Suprapubic skin (tissue), 4 donors: ENCODE data around the gene CRYBB3. TPM values are rescaled to one million over a fixed set of nuclear protein-coding genes. Genes with fewer than 3 reads are reported as not detected.
"Not testable (repeated sequence)": the region's sequence is repeated elsewhere in the genome, so short reads cannot be mapped to it uniquely, and the experiment has no call there.

Source experiments
- DNase-seq, 2 donors: peaks; one replicate each; pipeline ENCODE4 v3.0.0-alpha.2; 2019; ENCODE audit warnings: low spot score in 2 of 2
- H3K27ac ChIP-seq: fragments of 200-600 bp; sonication (generic); one replicate; pipeline ENCODE4 v1.5.1; 2019
- H3K27me3 ChIP-seq: fragments of 200-600 bp; sonication (generic); one replicate; pipeline ENCODE4 v1.5.1; 2019
- H3K36me3 ChIP-seq: fragments of 200-600 bp; sonication (generic); one replicate; pipeline ENCODE4 v1.5.1; 2019
- H3K4me1 ChIP-seq: fragments of 200-600 bp; sonication (generic); one replicate; pipeline ENCODE4 v1.5.1; 2019
- H3K4me3 ChIP-seq: fragments of 200-600 bp; sonication (generic); one replicate; pipeline ENCODE4 v1.5.1; 2019; ENCODE audit warnings: mild to moderate bottlenecking
- H3K9me3 ChIP-seq: fragments of 200-600 bp; sonication (generic); one replicate; pipeline ENCODE4 v1.5.1; 2019
- EP300 ChIP-seq: sonication (generic); formaldehyde crosslinking; IDR thresholded peaks from one replicate; pipeline ENCODE4 v1.6.1; 2017; ENCODE audit warnings: antibody characterized with exemption
- POLR2A ChIP-seq, 2 donors: fragments of 450-650 bp; IDR thresholded peaks; one replicate each; pipeline ENCODE4 v1.6.1; 2017; ENCODE audit warnings: antibody characterized with exemption in 2 of 2, mild to moderate bottlenecking in 2 of 2, moderate library complexity in 2 of 2
- POLR2AphosphoS5 ChIP-seq, 3 donors: sonication (generic); formaldehyde crosslinking; IDR thresholded peaks; one replicate each; pipeline ENCODE4 v1.6.1; 2017; ENCODE audit warnings: antibody characterized with exemption in 3 of 3
- WGBS: methylation state at CpG from one replicate; pipeline ENCODE4 v1.1.5; 2018; 5-methylcytosine and 5-hydroxymethylcytosine counted together
- total RNA-seq, 4 donors: library from RNA; depleted of rRNA; stranded (reverse); fragments of >200 nt; gene quantifications; one replicate each; pipeline ENCODE4 v1.1.0, GENCODE V29; 2016
- TF ChIP-seq, protein P1 (sequence below), 2 donors: fragments of 200-600 bp in 1 of 2; fragments of 450-650 bp in 1 of 2; sonication (generic) in 1 of 2; IDR thresholded peaks; one replicate each; pipeline ENCODE4 v1.5.1; 2016 to 2019; ENCODE audit warnings: antibody characterized with exemption in 2 of 2, mild to moderate bottlenecking in 1 of 2, moderate library complexity in 1 of 2

Gene CRYBB3
- total RNA-seq, 4 donors from 2014 or later: not detected

DNA sequence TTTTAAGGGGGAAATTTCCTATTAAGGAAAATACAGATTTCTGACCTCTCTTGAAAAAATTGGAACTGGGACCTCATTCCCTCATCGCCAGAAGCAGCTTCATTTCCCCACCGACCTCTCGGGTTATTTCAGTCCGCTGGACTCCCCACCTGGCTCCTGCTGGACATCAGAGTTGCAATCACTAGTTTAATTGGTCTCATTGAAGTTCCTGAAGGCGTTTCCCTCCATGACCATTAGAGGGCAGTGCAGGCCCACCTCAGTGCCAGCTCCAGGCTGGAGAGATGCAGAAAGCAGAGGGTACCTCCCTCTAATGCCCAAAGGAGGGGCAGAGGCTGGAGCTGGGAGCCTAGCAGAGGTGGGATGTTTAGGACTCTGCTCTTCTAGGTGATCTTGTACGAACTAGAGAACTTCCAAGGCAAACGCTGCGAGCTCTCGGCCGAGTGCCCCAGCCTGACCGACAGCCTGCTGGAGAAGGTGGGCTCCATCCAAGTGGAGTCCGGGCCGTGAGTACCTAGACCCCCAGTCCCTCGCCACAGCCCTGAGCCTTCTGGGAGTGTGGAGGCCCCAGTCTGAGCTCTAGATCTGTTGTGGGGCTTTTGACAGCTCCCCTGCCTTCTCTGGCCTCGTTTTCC, 2.7 kb downstream of the CRYBB3 start:
- no peak for DNase-seq
- Histone ChIP-seq H3K36me3 (no peaks in the 10 kb centered on the region), H3K4me1 (no peaks in the 10 kb centered on the region), H3K27ac (no peak overlapping the region), H3K4me3 (no peak overlapping the region), H3K27me3 (no peaks in the 10 kb centered on the region), H3K9me3 (no peaks in the 10 kb centered on the region)
- WGBS: 55% methylated on average over 14 of the region's 15 CpGs
- TF ChIP-seq EP300 (no peak), POLR2A (IDR thresholded peaks at IDR 0.05) (no peak), POLR2AphosphoS5 (IDR thresholded peaks at IDR 0.05) (no peak)
- TF ChIP-seq, protein P1, sequence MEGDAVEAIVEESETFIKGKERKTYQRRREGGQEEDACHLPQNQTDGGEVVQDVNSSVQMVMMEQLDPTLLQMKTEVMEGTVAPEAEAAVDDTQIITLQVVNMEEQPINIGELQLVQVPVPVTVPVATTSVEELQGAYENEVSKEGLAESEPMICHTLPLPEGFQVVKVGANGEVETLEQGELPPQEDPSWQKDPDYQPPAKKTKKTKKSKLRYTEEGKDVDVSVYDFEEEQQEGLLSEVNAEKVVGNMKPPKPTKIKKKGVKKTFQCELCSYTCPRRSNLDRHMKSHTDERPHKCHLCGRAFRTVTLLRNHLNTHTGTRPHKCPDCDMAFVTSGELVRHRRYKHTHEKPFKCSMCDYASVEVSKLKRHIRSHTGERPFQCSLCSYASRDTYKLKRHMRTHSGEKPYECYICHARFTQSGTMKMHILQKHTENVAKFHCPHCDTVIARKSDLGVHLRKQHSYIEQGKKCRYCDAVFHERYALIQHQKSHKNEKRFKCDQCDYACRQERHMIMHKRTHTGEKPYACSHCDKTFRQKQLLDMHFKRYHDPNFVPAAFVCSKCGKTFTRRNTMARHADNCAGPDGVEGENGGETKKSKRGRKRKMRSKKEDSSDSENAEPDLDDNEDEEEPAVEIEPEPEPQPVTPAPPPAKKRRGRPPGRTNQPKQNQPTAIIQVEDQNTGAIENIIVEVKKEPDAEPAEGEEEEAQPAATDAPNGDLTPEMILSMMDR (IDR thresholded peaks at IDR 0.05): peak; percentile 37 to 86

DNA sequence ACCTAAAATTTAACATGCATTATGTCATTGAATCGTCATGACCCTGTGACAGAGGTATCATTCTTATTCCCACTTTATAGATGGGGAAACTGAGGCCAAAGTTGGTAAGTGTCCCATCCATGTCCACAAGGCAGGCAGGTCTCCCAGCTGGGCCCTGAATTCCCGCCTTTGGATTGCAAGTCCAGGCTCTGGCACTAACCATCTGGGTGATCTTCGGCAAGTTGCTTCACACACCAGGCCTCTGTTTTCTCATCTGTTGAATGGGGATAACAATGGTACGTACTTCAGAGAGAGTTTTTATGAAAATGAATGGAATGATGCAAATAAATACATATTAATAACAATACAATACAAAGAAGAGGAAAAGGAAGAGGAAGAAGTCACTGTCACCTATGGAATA, 3.4 kb downstream of the CRYBB3 start:
- TF ChIP-seq POLR2AphosphoS5 (IDR thresholded peaks at IDR 0.05) (no peak), POLR2A (IDR thresholded peaks at IDR 0.05) (no peak), EP300 (no peak)
- TF ChIP-seq, protein P1 (IDR thresholded peaks at IDR 0.05): no peak
- no peak for DNase-seq
- Histone ChIP-seq H3K36me3 (no peaks in the 10 kb centered on the region), H3K4me1 (no peaks in the 10 kb centered on the region), H3K27me3 (no peaks in the 10 kb centered on the region), H3K9me3 (no peaks in the 10 kb centered on the region), H3K27ac (no peak overlapping the region), H3K4me3 (no peak overlapping the region)
- WGBS: 93% methylated on average over 4 of the region's 4 CpGs

DNA sequence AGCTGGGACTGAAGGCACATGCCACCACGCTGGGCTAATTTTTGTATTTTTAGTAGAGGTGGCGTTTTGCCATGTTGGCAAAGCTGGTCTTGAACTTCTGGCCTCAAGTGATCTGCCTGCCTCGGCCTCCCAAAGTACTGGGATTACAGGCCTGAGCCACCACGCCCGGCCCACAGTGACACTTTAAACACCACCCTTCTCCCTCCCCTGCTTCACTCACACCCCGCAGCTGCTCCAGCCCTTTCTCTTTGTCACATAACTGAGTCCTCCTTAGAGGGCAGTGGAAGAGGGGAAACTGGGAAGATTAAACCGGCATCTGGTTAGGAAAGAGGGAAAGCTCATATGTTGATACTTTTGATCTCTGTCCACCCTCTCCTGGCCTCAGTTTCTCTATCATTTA, 4.9 kb downstream of the CRYBB3 start:
- not testable (repeated sequence) for H3K4me1 ChIP-seq, H3K36me3 ChIP-seq, H3K27me3 ChIP-seq, H3K9me3 ChIP-seq, H3K27ac ChIP-seq, DNase-seq, H3K4me3 ChIP-seq
- WGBS: 78% methylated on average over 7 of the region's 7 CpGs

DNA sequence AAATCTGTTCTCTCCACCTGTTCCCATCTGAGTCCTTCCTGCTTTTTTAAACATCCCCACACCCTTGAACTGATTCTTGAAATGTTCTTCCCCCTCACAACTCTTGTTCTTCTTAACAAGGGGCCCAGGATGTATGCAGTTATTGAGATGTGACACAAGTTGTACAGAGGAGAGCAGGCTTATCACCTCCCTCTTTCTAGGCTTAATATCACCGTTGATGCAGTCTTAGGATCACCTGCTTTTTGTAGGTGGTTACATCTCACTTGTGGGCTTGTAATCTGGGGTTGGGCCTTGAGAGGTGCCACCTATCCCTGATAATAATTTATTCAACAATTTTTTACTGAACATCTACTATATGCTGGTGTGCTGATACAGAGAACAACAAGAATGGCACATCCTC, 6.2 kb downstream of the CRYBB3 start:
- 95% methylated on average over 1 of the region's 1 CpG for WGBS
- TF ChIP-seq, protein P1 (IDR thresholded peaks at IDR 0.05): no peak
- TF ChIP-seq POLR2A (IDR thresholded peaks at IDR 0.05): no peak
- TF ChIP-seq POLR2AphosphoS5 (IDR thresholded peaks at IDR 0.05): no peak
- TF ChIP-seq EP300: no peak
- no peak overlapping the region for H3K4me3 ChIP-seq

DNA sequence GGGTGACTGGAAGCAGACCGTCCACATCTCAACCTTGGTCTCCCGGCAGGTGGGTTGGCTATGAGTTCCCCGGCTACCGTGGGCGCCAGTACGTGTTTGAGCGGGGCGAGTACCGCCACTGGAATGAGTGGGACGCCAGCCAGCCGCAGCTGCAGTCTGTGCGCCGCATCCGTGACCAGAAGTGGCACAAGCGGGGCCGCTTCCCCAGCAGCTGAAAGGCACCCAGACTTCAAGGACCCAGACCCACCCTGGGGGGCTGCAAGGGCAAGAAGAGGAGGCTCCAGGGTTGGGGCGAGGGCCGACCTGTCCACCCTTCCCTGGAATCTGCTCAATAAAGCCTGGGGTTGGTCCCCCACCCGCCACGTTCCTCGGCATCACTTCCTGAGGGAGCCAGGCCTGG, 7.3 kb downstream of the CRYBB3 start:
- no peaks in the 10 kb centered on the region for H3K36me3 ChIP-seq
- 88% methylated on average over 18 of the region's 21 CpGs for WGBS
- H3K9me3 ChIP-seq: no peaks in the 10 kb centered on the region
- no peak overlapping the region for H3K27ac ChIP-seq
- no peak overlapping the region for H3K4me3 ChIP-seq
- TF ChIP-seq EP300: no peak
- TF ChIP-seq POLR2AphosphoS5 (IDR thresholded peaks at IDR 0.05): no peak
- TF ChIP-seq, protein P1 (IDR thresholded peaks at IDR 0.05): no peak
- TF ChIP-seq POLR2A (IDR thresholded peaks at IDR 0.05): no peak
- H3K27me3 ChIP-seq: no peaks in the 10 kb centered on the region
- no peaks in the 10 kb centered on the region for H3K4me1 ChIP-seq
- no peak for DNase-seq

More for the DNA sequence above, 6.2 kb downstream of the CRYBB3 start:
- no peaks in the 10 kb centered on the region for H3K9me3 ChIP-seq
- no peaks in the 10 kb centered on the region for H3K27me3 ChIP-seq
- H3K27ac ChIP-seq: no peak overlapping the region
- no peak for DNase-seq
- H3K4me1 ChIP-seq: no peaks in the 10 kb centered on the region
- no peaks in the 10 kb centered on the region for H3K36me3 ChIP-seq
